Measurements from ENCODE around the gene PPME1. TPM values are rescaled to one million over a fixed set of nuclear protein-coding genes. Genes with fewer than 3 reads are reported as not detected.

The PPME1 gene
- total RNA-seq, 1 donor from 2014 or later, result 69.6 TPM

DNA sequence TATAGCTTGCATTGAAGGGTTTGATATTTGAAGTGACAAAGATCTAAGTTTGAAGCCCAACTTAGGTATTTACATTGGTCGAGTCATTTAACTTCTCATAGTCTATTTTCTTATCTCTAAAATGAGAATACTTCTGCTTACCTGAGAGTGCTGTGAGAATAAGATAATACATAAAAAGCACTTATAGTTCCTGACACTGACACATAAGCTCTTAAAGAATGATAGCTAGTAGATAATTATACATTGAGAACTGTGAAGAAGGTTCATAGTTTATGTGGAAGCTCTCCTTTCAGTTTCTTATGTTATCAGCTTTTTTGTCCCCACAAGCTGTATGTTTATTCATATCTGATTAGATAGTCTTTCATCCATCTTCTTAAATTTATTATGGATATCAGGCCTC lies 4.8 kb downstream of the PPME1 start:
- H3K9me3 Mint-ChIP-seq, result no peaks in the 10 kb centered on the region
- no peak overlapping the region for H3K27ac Mint-ChIP-seq
- intact Hi-C loops (cut with micrococcal nuclease), result no loop called here
- DNase-seq, result no peak
- H3K36me3 Mint-ChIP-seq (ENCODE audit: low read depth), result peaks cover 13% of the 10 kb centered on the region
- no peak overlapping the region for H3K4me3 Mint-ChIP-seq
- H3K4me1 Mint-ChIP-seq, result peaks cover 20% of the 10 kb centered on the region
- no peaks in the 10 kb centered on the region for H3K27me3 Mint-ChIP-seq

GRCh38 chr11:74179234-74180052 lies 8.4 kb downstream of the PPME1 start:
- Mint-ChIP-seq H3K36me3 (ENCODE audit: low read depth) (peaks cover 10% of the 10 kb centered on the region), H3K4me1 (peaks cover 17% of the 10 kb centered on the region), H3K27ac (no peak overlapping the region), H3K4me3 (no peak overlapping the region), H3K9me3 (no peaks in the 10 kb centered on the region), H3K27me3 (no peaks in the 10 kb centered on the region)
- intact Hi-C loops (cut with micrococcal nuclease), result no loop called here
- no peak for DNase-seq

GRCh38 chr11:74182635-74183034 lies 11.5 kb downstream of the PPME1 start:
- Mint-ChIP-seq H3K4me1 (peaks cover 21% of the 10 kb centered on the region), H3K4me3 (no peak overlapping the region), H3K36me3 (ENCODE audit: low read depth) (peaks cover 21% of the 10 kb centered on the region), H3K27ac (no peak overlapping the region), H3K9me3 (no peaks in the 10 kb centered on the region), H3K27me3 (no peaks in the 10 kb centered on the region)
- intact Hi-C loops (cut with micrococcal nuclease), result no loop called here
- no peak for DNase-seq

DNA sequence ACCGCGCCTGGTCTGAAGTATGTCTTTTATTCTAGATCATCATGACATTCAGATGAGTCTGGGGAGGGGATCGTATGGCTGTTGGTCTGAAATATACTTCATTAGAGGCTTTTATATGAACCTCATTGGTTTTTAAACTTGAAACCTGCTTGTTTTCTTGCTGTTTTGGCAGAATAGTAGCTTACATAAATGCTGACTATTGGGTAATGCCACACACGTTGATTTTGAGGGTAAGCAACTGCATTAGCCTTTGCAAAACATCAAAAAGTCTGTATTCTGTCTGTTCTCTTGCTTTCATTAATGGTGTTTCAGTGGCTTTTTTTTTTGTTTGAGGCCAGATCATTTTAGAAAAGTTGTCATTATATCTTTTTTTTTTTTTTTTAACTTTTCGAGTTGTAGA lies 14.2 kb downstream of the PPME1 start:
- Mint-ChIP-seq H3K27me3 (no peaks in the 10 kb centered on the region), H3K4me1 (peaks cover 14% of the 10 kb centered on the region), H3K36me3 (ENCODE audit: low read depth) (peaks cover 32% of the 10 kb centered on the region), H3K4me3 (no peak overlapping the region), H3K9me3 (no peaks in the 10 kb centered on the region), H3K27ac (no peak overlapping the region)
- no peak for DNase-seq
- intact Hi-C loops (cut with micrococcal nuclease), result no loop called here

DNA sequence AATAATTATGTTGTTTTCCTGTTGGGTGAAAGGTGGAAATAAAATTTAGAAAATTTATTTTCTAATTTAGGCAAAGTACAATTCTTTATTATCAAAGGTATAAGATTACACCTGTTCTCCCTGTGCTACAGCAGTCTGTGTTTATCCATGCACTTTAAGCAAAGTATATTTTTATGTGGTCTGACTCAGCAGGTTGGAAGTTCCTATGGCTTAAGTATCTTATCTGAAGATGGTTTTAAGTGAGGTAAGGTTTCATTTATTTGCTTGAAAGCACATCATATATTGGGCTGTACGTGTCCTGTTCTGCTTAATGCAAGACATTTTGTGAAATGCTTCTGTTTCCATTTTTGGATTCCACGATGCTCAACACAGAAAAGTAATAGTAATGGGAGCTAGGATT lies 14.6 kb downstream of the PPME1 start:
- Mint-ChIP-seq H3K9me3 (peaks cover under 1% of the 10 kb centered on the region), H3K4me3 (no peak overlapping the region), H3K36me3 (ENCODE audit: low read depth) (peaks cover 36% of the 10 kb centered on the region), H3K27me3 (no peaks in the 10 kb centered on the region), H3K4me1 (peaks cover 14% of the 10 kb centered on the region), H3K27ac (no peak overlapping the region)
- no peak for DNase-seq
- intact Hi-C loops (cut with micrococcal nuclease), result no loop called here

- no peaks in the 10 kb centered on the region for H3K27me3 Mint-ChIP-seq
- H3K9me3 Mint-ChIP-seq, result peaks cover 13% of the 10 kb centered on the region
- peaks cover 5% of the 10 kb centered on the region for H3K4me1 Mint-ChIP-seq
- H3K36me3 Mint-ChIP-seq (ENCODE audit: low read depth), result peaks cover 37% of the 10 kb centered on the region
- intact Hi-C loops (cut with micrococcal nuclease), result no loop called here
- no peak for DNase-seq
- no peak overlapping the region for H3K4me3 Mint-ChIP-seq
- H3K27ac Mint-ChIP-seq, result no peak overlapping the region
These were observed 24.7 kb downstream of the PPME1 start for GRCh38 chr11:74195828-74196227.

DNA sequence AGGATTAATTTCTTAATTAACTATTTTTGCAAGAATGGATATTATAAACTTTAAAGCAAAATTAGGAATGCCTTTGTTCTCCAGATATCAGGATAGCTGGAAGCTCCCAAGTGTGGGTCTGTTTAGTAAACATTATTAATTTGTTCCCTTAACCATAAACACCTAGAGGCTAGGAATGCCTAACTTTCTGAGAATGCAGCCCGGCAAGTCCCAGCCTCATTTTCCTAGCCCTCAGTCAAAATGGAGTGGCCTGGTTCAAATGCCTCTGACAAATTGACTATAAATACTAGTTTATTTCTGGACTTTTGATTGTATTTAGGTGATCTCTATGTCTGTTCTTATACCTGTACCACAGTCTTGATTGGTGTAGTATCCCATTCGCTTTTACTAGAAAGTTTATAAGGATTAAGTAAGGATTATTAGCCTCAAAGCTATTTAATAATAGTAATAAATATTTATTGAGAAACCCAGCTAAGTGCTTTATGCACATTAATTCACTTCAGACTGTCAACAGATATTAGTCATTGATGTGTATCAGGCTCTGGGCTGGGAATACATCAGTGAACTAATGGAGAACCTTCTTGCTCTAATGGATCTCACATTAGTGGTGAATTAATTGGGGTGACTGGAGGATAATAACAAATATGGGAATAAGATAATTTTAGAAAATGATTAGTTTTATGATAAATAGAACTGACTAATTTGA lies 25.8 kb downstream of the PPME1 start:
- peaks cover 10% of the 10 kb centered on the region for H3K9me3 Mint-ChIP-seq
- intact Hi-C loops (cut with micrococcal nuclease), result no loop called here
- no peaks in the 10 kb centered on the region for H3K27me3 Mint-ChIP-seq
- H3K4me3 Mint-ChIP-seq, result no peak overlapping the region
- peaks cover 5% of the 10 kb centered on the region for H3K4me1 Mint-ChIP-seq
- DNase-seq, result no peak
- peaks cover 28% of the 10 kb centered on the region for H3K36me3 Mint-ChIP-seq (ENCODE audit: low read depth)
- no peak overlapping the region for H3K27ac Mint-ChIP-seq

GRCh38 chr11:74203966-74204365 lies 32.9 kb downstream of the PPME1 start:
- Mint-ChIP-seq H3K27me3 (no peaks in the 10 kb centered on the region), H3K36me3 (ENCODE audit: low read depth) (peaks cover 42% of the 10 kb centered on the region)

DNA sequence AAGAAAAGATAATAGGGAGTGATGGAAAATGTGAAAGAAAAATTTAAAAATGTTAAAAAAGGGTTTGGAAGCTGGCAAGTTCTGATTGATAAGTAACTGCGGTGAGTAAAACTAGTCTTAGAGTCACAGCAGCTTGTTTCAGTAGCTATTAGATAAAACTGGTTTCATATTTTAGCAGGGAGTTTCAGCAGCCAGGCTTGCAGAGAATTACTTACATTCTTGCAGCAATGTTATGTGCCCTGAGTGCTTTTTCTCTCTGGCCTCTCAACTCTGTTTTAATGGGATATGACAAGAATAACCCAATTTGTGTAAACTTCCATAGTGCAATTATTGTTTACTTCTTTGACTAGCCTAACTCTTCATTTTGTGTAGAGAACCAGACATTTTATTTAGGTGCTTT lies 33.6 kb downstream of the PPME1 start:
- Mint-ChIP-seq H3K9me3 (peaks cover 4% of the 10 kb centered on the region), H3K27me3 (no peaks in the 10 kb centered on the region), H3K4me1 (peaks cover 13% of the 10 kb centered on the region), H3K4me3 (no peak overlapping the region), H3K36me3 (ENCODE audit: low read depth) (peaks cover 44% of the 10 kb centered on the region), H3K27ac (no peak overlapping the region)
- DNase-seq, result no peak
- intact Hi-C loops (cut with micrococcal nuclease), result no loop called here

More at GRCh38 chr11:74203966-74204365, 32.9 kb downstream of the PPME1 start:
- peaks cover 7% of the 10 kb centered on the region for H3K9me3 Mint-ChIP-seq
- DNase-seq, result no peak
- H3K27ac Mint-ChIP-seq, result no peak overlapping the region
- no peak overlapping the region for H3K4me3 Mint-ChIP-seq
- intact Hi-C loops (cut with micrococcal nuclease), result no loop called here
- H3K4me1 Mint-ChIP-seq, result peaks cover 13% of the 10 kb centered on the region

DNA sequence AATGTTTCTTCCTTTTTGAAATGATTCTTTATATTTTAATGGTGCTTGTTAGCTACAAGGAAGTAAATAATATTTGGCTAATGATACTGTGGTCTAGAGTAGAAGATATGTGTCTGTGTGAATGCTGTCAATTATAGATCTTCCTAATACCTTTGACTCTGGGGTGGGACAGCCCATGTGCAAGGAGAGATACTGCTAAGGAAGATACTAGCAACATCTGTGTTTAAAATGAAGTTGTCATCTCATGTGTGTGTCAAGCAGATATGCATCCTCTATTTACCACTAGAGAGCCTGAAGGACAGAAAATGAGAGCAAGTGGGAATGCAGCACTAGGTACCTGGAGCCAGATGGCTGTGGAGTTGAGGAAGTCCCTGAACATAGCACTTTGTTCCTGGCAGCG lies 34.1 kb downstream of the PPME1 start:
- intact Hi-C loops (cut with micrococcal nuclease), result no loop called here
- peak overlapping the region; percentile 7 for H3K27ac Mint-ChIP-seq

GRCh38 chr11:74206746-74207145 lies 35.7 kb downstream of the PPME1 start:
- Mint-ChIP-seq H3K4me1 (peaks cover 13% of the 10 kb centered on the region), H3K9me3 (peaks cover 4% of the 10 kb centered on the region), H3K27ac (no peak overlapping the region), H3K27me3 (no peaks in the 10 kb centered on the region), H3K36me3 (ENCODE audit: low read depth) (peaks cover 58% of the 10 kb centered on the region), H3K4me3 (no peak overlapping the region)
- no peak for DNase-seq
- intact Hi-C loops (cut with micrococcal nuclease), result no loop called here

More for the DNA sequence above, 34.1 kb downstream of the PPME1 start:
- no peak for DNase-seq
- no peaks in the 10 kb centered on the region for H3K27me3 Mint-ChIP-seq
- peaks cover 13% of the 10 kb centered on the region for H3K4me1 Mint-ChIP-seq
- no peak overlapping the region for H3K4me3 Mint-ChIP-seq
- peaks cover 4% of the 10 kb centered on the region for H3K9me3 Mint-ChIP-seq
- H3K36me3 Mint-ChIP-seq (ENCODE audit: low read depth), result peaks cover 48% of the 10 kb centered on the region

DNA sequence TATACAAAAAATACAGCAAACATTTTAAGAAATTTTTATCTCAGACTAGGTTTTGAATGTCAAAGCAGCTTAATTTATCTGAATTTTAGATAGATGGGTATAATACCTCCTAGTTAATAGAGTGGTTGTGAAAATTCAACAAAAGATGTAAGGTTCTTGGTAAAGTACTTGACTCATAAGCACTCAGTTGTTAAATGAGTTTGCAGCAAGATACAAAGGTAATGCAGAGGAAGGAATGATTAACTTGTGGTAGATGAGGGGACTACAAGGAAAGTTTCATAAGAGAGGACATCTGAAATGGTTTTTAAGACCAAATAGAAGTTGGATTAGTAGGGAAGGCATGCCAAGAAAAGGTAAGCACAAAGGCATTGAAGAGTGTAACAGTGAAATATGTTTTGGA lies 37.4 kb downstream of the PPME1 start:
- H3K27me3 Mint-ChIP-seq, result no peaks in the 10 kb centered on the region
- H3K9me3 Mint-ChIP-seq, result peaks cover 4% of the 10 kb centered on the region
- H3K27ac Mint-ChIP-seq, result peak overlapping the region; percentile 0
- intact Hi-C loops (cut with micrococcal nuclease), result no loop called here
- no peak overlapping the region for H3K4me3 Mint-ChIP-seq
- peaks cover 67% of the 10 kb centered on the region for H3K36me3 Mint-ChIP-seq (ENCODE audit: low read depth)
- no peak for DNase-seq
- peaks cover 13% of the 10 kb centered on the region for H3K4me1 Mint-ChIP-seq

- H3K4me1 Mint-ChIP-seq, result peaks cover 3% of the 10 kb centered on the region
- no peak for DNase-seq
- peaks cover 64% of the 10 kb centered on the region for H3K36me3 Mint-ChIP-seq (ENCODE audit: low read depth)
- no peak overlapping the region for H3K4me3 Mint-ChIP-seq
- intact Hi-C loops (cut with micrococcal nuclease), result no loop called here
- H3K9me3 Mint-ChIP-seq, result peaks cover 15% of the 10 kb centered on the region
- no peak overlapping the region for H3K27ac Mint-ChIP-seq
- H3K27me3 Mint-ChIP-seq, result no peaks in the 10 kb centered on the region
These were observed 41.4 kb downstream of the PPME1 start for GRCh38 chr11:74212533-74212932.

DNA sequence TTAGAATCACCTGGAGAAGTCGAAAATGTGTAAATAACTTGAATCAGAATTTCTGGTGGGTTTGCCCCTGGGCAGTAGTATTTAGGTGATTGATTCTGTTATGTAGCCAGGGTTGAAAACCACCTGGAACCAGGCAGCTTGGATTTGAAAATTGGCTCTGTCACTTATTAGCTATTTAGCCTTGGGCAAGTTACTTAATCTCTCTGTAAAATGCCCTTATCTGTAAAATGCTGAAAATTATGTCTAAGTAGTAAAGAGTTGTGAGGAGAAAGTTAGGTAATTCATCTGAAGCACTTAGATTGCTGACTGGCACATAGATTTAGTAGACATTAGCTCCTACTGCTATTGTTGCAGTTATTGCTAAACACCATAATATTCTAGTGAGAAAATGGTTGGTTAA lies 49.3 kb downstream of the PPME1 start:
- Mint-ChIP-seq H3K36me3 (ENCODE audit: low read depth) (peaks cover 21% of the 10 kb centered on the region), H3K27ac (no peak overlapping the region), H3K4me3 (no peak overlapping the region), H3K9me3 (peaks cover 6% of the 10 kb centered on the region), H3K27me3 (no peaks in the 10 kb centered on the region), H3K4me1 (no peaks in the 10 kb centered on the region)
- intact Hi-C loops (cut with micrococcal nuclease), result no loop called here
- DNase-seq, result no peak
